PC-3 (cell line): Measurements from ENCODE around the gene CKAP4. TPM values are rescaled to one million over a fixed set of nuclear protein-coding genes. Genes with fewer than 3 reads are reported as not detected.

ENCODE experiments used
- ATAC-seq: fragments of 200-7000 bp; cut with Tn5 transposase; 2 replicates; pipeline ENCODE4 v1.9.1; 2020; ENCODE audit warnings: mild to moderate bottlenecking, moderate library complexity
- BruUV-seq: library from RNA; stranded (reverse); fragments of 400-500 nt; replicated peaks from 2 replicates; lab custom pipeline; 2021; lab: Mats Ljungman, UMichigan
- CTCF ChIA-PET: fragments of 300-600 bp; sonication (Branson Sonifier 250); formaldehyde crosslinking; loops from one replicate; lab custom pipeline; 2022; ENCODE audit warnings: antibody characterized with exemption; lab: Charles Lee
- POLR2A ChIA-PET: fragments of 300-600 bp; sonication (Branson Sonifier 250); formaldehyde crosslinking; loops from one replicate; lab custom pipeline; 2022; ENCODE audit warnings: antibody characterized with exemption; ENCODE audit not compliant: unreplicated experiment; lab: Charles Lee
- DNase-seq: peaks from one replicate; pipeline ENCODE4 v3.0.0-alpha.2; 2015
- H2AFZ ChIP-seq: fragments of 300-600 bp; sonication (generic); 2 replicates; pipeline ENCODE4 v1.6.0; 2016; ENCODE audit warnings: antibody characterized with exemption, low read length
- H3F3A ChIP-seq: fragments of 300-600 bp; sonication (generic); one replicate; pipeline ENCODE4 v1.6.0; 2017; ENCODE audit warnings: antibody characterized with exemption, low read length, control low read depth, mild to moderate bottlenecking; ENCODE audit not compliant: unreplicated experiment
- H3K27ac ChIP-seq: fragments of 300-600 bp; sonication (generic); 2 replicates; pipeline ENCODE4 v1.5.1; 2016; ENCODE audit warnings: mild to moderate bottlenecking, low read length
- H3K27me3 ChIP-seq: fragments of 300-600 bp; sonication (generic); 2 replicates; pipeline ENCODE4 v1.6.1; 2016; ENCODE audit warnings: low read length, mixed read lengths
- H3K36me3 ChIP-seq: fragments of 300-600 bp; sonication (generic); 2 replicates; pipeline ENCODE4 v1.6.1; 2016; ENCODE audit warnings: low read depth, mixed run types, low read length, mixed read lengths
- H3K4me1 ChIP-seq: fragments of 300-600 bp; sonication (generic); 2 replicates; pipeline ENCODE4 v1.5.1; 2016; ENCODE audit warnings: low read length; ENCODE audit not compliant: insufficient read depth
- H3K4me2 ChIP-seq: fragments of 300-600 bp; sonication (generic); 2 replicates; pipeline ENCODE4 v1.6.0; 2016; ENCODE audit warnings: low read length
- H3K4me3 ChIP-seq: fragments of 300-600 bp; sonication (generic); 2 replicates; pipeline ENCODE4 v1.5.1; 2016; ENCODE audit warnings: mild to moderate bottlenecking, low read length, mixed read lengths
- H3K79me2 ChIP-seq: fragments of 300-600 bp; sonication (generic); 2 replicates; pipeline ENCODE4 v1.6.1; 2017; ENCODE audit warnings: low read length, mixed read lengths
- H3K9ac ChIP-seq: fragments of 300-600 bp; sonication (generic); 2 replicates; pipeline ENCODE4 v1.6.0; 2016; ENCODE audit warnings: mild to moderate bottlenecking, low read length
- H3K9me2 ChIP-seq: fragments of 300-600 bp; sonication (generic); replicated peaks from 2 replicates; pipeline ENCODE4 v1.6.1; 2016; ENCODE audit warnings: mixed run types, low read length, mixed read lengths
- H3K9me3 ChIP-seq: fragments of 300-600 bp; sonication (generic); 2 replicates; pipeline ENCODE4 v1.6.1; 2016; ENCODE audit warnings: low read length, mixed read lengths
- H4K20me1 ChIP-seq: fragments of 300-600 bp; sonication (generic); 2 replicates; pipeline ENCODE4 v1.6.1; 2016; ENCODE audit warnings: low read length, mixed read lengths
- CTCF ChIP-seq: fragments of 300-600 bp; sonication (generic); conservative IDR thresholded peaks from 2 replicates; pipeline ENCODE4 v1.5.1; 2017; ENCODE audit warnings: antibody characterized with exemption, low read depth, mild to moderate bottlenecking, low read length
- EZH2 ChIP-seq: fragments of 300-600 bp; sonication (generic); IDR thresholded peaks from one replicate; pipeline ENCODE4 v1.6.1; 2017; ENCODE audit warnings: antibody characterized with exemption, mild to moderate bottlenecking, low read length; ENCODE audit not compliant: unreplicated experiment
- EZH2phosphoT487 ChIP-seq: fragments of 300-600 bp; sonication (generic); IDR thresholded peaks from 2 replicates; pipeline ENCODE4 v1.6.1; 2018; ENCODE audit warnings: mild to moderate bottlenecking, antibody characterized with exemption, low read length, borderline replicate concordance
- intact Hi-C: fragments of 100-400 bp; cut with micrococcal nuclease; formaldehyde crosslinking; loops from 2 replicates; pipeline ENCODE4 v1.9.0; 2023
- total RNA-seq: library from RNA; depleted of rRNA; stranded (reverse); fragments of >200 nt; gene quantifications from 2 replicates; pipeline ENCODE4 v1.2.3, GENCODE V29; 2014

Gene CKAP4
- total RNA-seq, 1 experiment from 2014 or later = 76.3 TPM

DNA sequence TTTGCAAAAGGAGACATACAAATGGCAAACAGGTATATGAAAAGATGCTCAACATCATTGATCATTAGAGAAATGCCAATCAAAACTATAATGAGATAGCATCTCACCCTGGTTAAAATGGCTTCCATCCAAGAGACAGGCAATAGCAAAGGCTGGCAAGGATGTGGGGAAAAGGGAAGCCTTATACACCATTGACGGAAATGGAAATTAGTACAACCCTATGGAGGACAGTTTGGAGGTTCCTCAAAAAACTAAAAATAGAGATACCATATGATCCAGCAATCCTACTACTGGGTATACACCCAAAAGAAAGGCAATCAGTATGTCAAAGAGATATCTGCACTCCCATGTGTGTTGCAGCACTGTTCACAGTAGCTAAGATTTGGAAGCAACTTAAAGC is 17.3 kb upstream of the CKAP4 start:
- no peak for TF ChIP-seq EZH2
- TF ChIP-seq CTCF = no peak
- TF ChIP-seq EZH2phosphoT487 = no peak
- H3K27me3 ChIP-seq = no peaks in the 10 kb centered on the region
- H3K79me2 ChIP-seq = no peaks in the 10 kb centered on the region
- H3K9me2 ChIP-seq = no peaks in the 10 kb centered on the region
- POLR2A ChIA-PET = no interaction called here
- no peak overlapping the region for H3K27ac ChIP-seq
- no TSS peak for BruUV-seq
- no peak for ATAC-seq
- intact Hi-C loops = no loop called here
- no peaks in the 10 kb centered on the region for H3K4me1 ChIP-seq
- no peaks in the 10 kb centered on the region for H3F3A ChIP-seq
- H2AFZ ChIP-seq = no peak overlapping the region
- no peak overlapping the region for H3K4me3 ChIP-seq
- no peak overlapping the region for H3K9ac ChIP-seq
- DNase-seq = no peak
- H3K9me3 ChIP-seq = no peaks in the 10 kb centered on the region
- H3K4me2 ChIP-seq = no peak overlapping the region
- H3K36me3 ChIP-seq = no peaks in the 10 kb centered on the region
- no peaks in the 10 kb centered on the region for H4K20me1 ChIP-seq
- CTCF ChIA-PET = no interaction called here

- Histone ChIP-seq H3K9ac (no peak overlapping the region), H3K4me1 (no peaks in the 10 kb centered on the region), H3K36me3 (no peaks in the 10 kb centered on the region), H3K4me3 (no peak overlapping the region), H3F3A (no peaks in the 10 kb centered on the region), H3K27ac (no peak overlapping the region), H3K9me3 (no peaks in the 10 kb centered on the region), H3K79me2 (no peaks in the 10 kb centered on the region), H4K20me1 (no peaks in the 10 kb centered on the region), H2AFZ (no peak overlapping the region), H3K27me3 (no peaks in the 10 kb centered on the region), H3K9me2 (no peaks in the 10 kb centered on the region), H3K4me2 (no peak overlapping the region)
- TF ChIP-seq EZH2phosphoT487 (no peak), EZH2 (no peak), CTCF (no peak)
- ATAC-seq = no peak
- POLR2A ChIA-PET = no interaction called here
- CTCF ChIA-PET = no interaction called here
- DNase-seq = no peak
- intact Hi-C loops = no loop called here
- BruUV-seq = no TSS peak
Observed at GRCh38 chr12:106258935-106259334, 11.1 kb upstream of the CKAP4 start.

DNA sequence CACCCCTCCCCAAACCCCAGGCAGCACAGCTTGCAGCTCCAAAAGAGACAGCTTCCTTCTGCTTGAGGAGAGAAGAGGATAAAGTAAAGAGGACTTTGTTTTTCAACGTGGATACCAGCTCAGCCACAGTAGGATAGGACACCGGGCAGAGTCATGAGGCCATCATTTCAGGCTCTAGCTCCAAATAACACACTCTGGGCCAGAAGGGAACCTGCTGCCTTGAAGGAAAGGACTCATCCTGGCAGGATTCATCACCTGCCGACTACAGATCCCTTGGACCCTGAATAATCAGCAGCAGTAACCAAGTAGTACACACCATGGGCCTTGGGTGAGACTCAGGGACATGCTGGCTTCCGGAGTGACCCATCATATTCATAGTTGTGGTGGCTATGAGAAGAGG is 10.4 kb upstream of the CKAP4 start:
- no peak for DNase-seq
- no peaks in the 10 kb centered on the region for H3K9me2 ChIP-seq
- H2AFZ ChIP-seq = no peak overlapping the region
- TF ChIP-seq EZH2phosphoT487 (no peak), CTCF (no peak), EZH2 (no peak)
- H3K4me2 ChIP-seq = no peak overlapping the region
- no peak for ATAC-seq
- H3F3A ChIP-seq = no peaks in the 10 kb centered on the region
- no peak overlapping the region for H3K9ac ChIP-seq
- no peaks in the 10 kb centered on the region for H4K20me1 ChIP-seq
- no peak overlapping the region for H3K27ac ChIP-seq
- H3K36me3 ChIP-seq = no peaks in the 10 kb centered on the region
- H3K4me1 ChIP-seq = no peaks in the 10 kb centered on the region
- CTCF ChIA-PET = no interaction called here
- intact Hi-C loops = no loop called here
- H3K27me3 ChIP-seq = no peaks in the 10 kb centered on the region
- H3K9me3 ChIP-seq = no peaks in the 10 kb centered on the region
- BruUV-seq = no TSS peak
- POLR2A ChIA-PET = no interaction called here
- H3K4me3 ChIP-seq = no peak overlapping the region
- H3K79me2 ChIP-seq = no peaks in the 10 kb centered on the region
